ENCODE results near the gene SLC22A23.

Gene SLC22A23

GRCh38 chr6:3456898-3457709, at the start of gene SLC22A23:
Gene SLC22A23 (minus strand): TSS chr6:3457050. CDS start chr6:3456559, 491 bp downstream.
- Histone ChIP-seq H3K4me3 (ENCODE audit: low read depth, low read length) (peak within 1 kb of the TSS; percentile 77), H3K4me1 (ENCODE audit: control insufficient read depth, insufficient read depth, low read length) (peaks cover 36% of the 10 kb centered on the region), H3K27ac (ENCODE audit: low read depth, low read length) (no peak within 1 kb of the TSS), H3K9me3 (ENCODE audit: control insufficient read depth, insufficient read depth, low read length) (no peaks in the 10 kb centered on the region), H3K27me3 (ENCODE audit: control insufficient read depth, insufficient read depth, low read length) (peaks cover 40% of the 10 kb centered on the region), H3K36me3 (ENCODE audit: control insufficient read depth, insufficient read depth, low read length) (no peaks in the 10 kb centered on the region), H3K9ac (ENCODE audit: low read depth, low read length) (0 out of 2 replicates have a peak within 1 kb of the TSS, but pooled peaks have one; percentile 17)

- peaks cover 13% of the 10 kb centered on the region; the same call in 1 of the 2 replicates for H3K4me1 ChIP-seq (ENCODE audit: control insufficient read depth, insufficient read depth, low read length)
- no peak overlapping the region for H3K4me3 ChIP-seq (ENCODE audit: low read depth, low read length)
- no peak overlapping the region for H3K9ac ChIP-seq (ENCODE audit: low read depth, low read length)
- no peaks in the 10 kb centered on the region for H3K27me3 ChIP-seq (ENCODE audit: control insufficient read depth, insufficient read depth, low read length)
- no peaks in the 10 kb centered on the region for H3K9me3 ChIP-seq (ENCODE audit: control insufficient read depth, insufficient read depth, low read length)
- no peaks in the 10 kb centered on the region for H3K36me3 ChIP-seq (ENCODE audit: control insufficient read depth, insufficient read depth, low read length)
- H3K27ac ChIP-seq (ENCODE audit: low read depth, low read length): no peak overlapping the region
These were observed 49.4 kb upstream of the SLC22A23 start for GRCh38 chr6:3506200-3506599.

GRCh38 chr6:3504938-3505805, 48.3 kb upstream of the SLC22A23 start:
- Histone ChIP-seq H3K4me3 (ENCODE audit: low read depth, low read length) (no peak overlapping the region), H3K9me3 (ENCODE audit: control insufficient read depth, insufficient read depth, low read length) (no peaks in the 10 kb centered on the region), H3K36me3 (ENCODE audit: control insufficient read depth, insufficient read depth, low read length) (no peaks in the 10 kb centered on the region), H3K9ac (ENCODE audit: low read depth, low read length) (no peak overlapping the region), H3K27me3 (ENCODE audit: control insufficient read depth, insufficient read depth, low read length) (no peaks in the 10 kb centered on the region), H3K4me1 (ENCODE audit: control insufficient read depth, insufficient read depth, low read length) (peaks cover 13% of the 10 kb centered on the region; the same call in 1 of the 2 replicates), H3K27ac (ENCODE audit: low read depth, low read length) (no peak overlapping the region)

- H3K4me3 ChIP-seq (ENCODE audit: low read depth, low read length): no peak overlapping the region
- no peak overlapping the region for H3K9ac ChIP-seq (ENCODE audit: low read depth, low read length)
- peaks cover 13% of the 10 kb centered on the region; the same call in 1 of the 2 replicates for H3K4me1 ChIP-seq (ENCODE audit: control insufficient read depth, insufficient read depth, low read length)
- no peaks in the 10 kb centered on the region for H3K27me3 ChIP-seq (ENCODE audit: control insufficient read depth, insufficient read depth, low read length)
- H3K36me3 ChIP-seq (ENCODE audit: control insufficient read depth, insufficient read depth, low read length): no peaks in the 10 kb centered on the region
- no peak overlapping the region for H3K27ac ChIP-seq (ENCODE audit: low read depth, low read length)
- H3K9me3 ChIP-seq (ENCODE audit: control insufficient read depth, insufficient read depth, low read length): no peaks in the 10 kb centered on the region
These were observed 47.5 kb upstream of the SLC22A23 start for GRCh38 chr6:3504354-3504753.

- Histone ChIP-seq H3K27ac (ENCODE audit: low read depth, low read length) (peak overlapping the region; percentile 26), H3K9me3 (ENCODE audit: control insufficient read depth, insufficient read depth, low read length) (no peaks in the 10 kb centered on the region), H3K27me3 (ENCODE audit: control insufficient read depth, insufficient read depth, low read length) (no peaks in the 10 kb centered on the region), H3K36me3 (ENCODE audit: control insufficient read depth, insufficient read depth, low read length) (no peaks in the 10 kb centered on the region), H3K4me3 (ENCODE audit: low read depth, low read length) (no peak overlapping the region), H3K9ac (ENCODE audit: low read depth, low read length) (no peak overlapping the region), H3K4me1 (ENCODE audit: control insufficient read depth, insufficient read depth, low read length) (peaks cover 13% of the 10 kb centered on the region; the same call in 1 of the 2 replicates)
These were observed 45.1 kb upstream of the SLC22A23 start for GRCh38 chr6:3501826-3502500.

- peaks cover 13% of the 10 kb centered on the region; the same call in 1 of the 2 replicates for H3K4me1 ChIP-seq (ENCODE audit: control insufficient read depth, insufficient read depth, low read length)
- no peak overlapping the region for H3K27ac ChIP-seq (ENCODE audit: low read depth, low read length)
- H3K9me3 ChIP-seq (ENCODE audit: control insufficient read depth, insufficient read depth, low read length): no peaks in the 10 kb centered on the region
- no peak overlapping the region for H3K9ac ChIP-seq (ENCODE audit: low read depth, low read length)
- H3K4me3 ChIP-seq (ENCODE audit: low read depth, low read length): no peak overlapping the region
- H3K27me3 ChIP-seq (ENCODE audit: control insufficient read depth, insufficient read depth, low read length): no peaks in the 10 kb centered on the region
- H3K36me3 ChIP-seq (ENCODE audit: control insufficient read depth, insufficient read depth, low read length): no peaks in the 10 kb centered on the region
These were observed 43.6 kb upstream of the SLC22A23 start for GRCh38 chr6:3500262-3501014.

- Histone ChIP-seq H3K27me3 (ENCODE audit: control insufficient read depth, insufficient read depth, low read length) (no peaks in the 10 kb centered on the region), H3K4me1 (ENCODE audit: control insufficient read depth, insufficient read depth, low read length) (peaks cover 13% of the 10 kb centered on the region; the same call in 1 of the 2 replicates), H3K9ac (ENCODE audit: low read depth, low read length) (no peak overlapping the region), H3K36me3 (ENCODE audit: control insufficient read depth, insufficient read depth, low read length) (no peaks in the 10 kb centered on the region), H3K9me3 (ENCODE audit: control insufficient read depth, insufficient read depth, low read length) (no peaks in the 10 kb centered on the region), H3K4me3 (ENCODE audit: low read depth, low read length) (no peak overlapping the region), H3K27ac (ENCODE audit: low read depth, low read length) (no peak overlapping the region)
These were observed 42.8 kb upstream of the SLC22A23 start for GRCh38 chr6:3499603-3500002.

- H3K27ac ChIP-seq (ENCODE audit: low read depth, low read length): no peak overlapping the region
- no peaks in the 10 kb centered on the region for H3K27me3 ChIP-seq (ENCODE audit: control insufficient read depth, insufficient read depth, low read length)
- H3K4me1 ChIP-seq (ENCODE audit: control insufficient read depth, insufficient read depth, low read length): peaks cover 2% of the 10 kb centered on the region; the same call in 1 of the 2 replicates
- no peak overlapping the region for H3K4me3 ChIP-seq (ENCODE audit: low read depth, low read length)
- H3K9me3 ChIP-seq (ENCODE audit: control insufficient read depth, insufficient read depth, low read length): no peaks in the 10 kb centered on the region
- H3K36me3 ChIP-seq (ENCODE audit: control insufficient read depth, insufficient read depth, low read length): no peaks in the 10 kb centered on the region
- no peak overlapping the region for H3K9ac ChIP-seq (ENCODE audit: low read depth, low read length)
These were observed 39.5 kb upstream of the SLC22A23 start for GRCh38 chr6:3496395-3496794.

- no peaks in the 10 kb centered on the region for H3K9me3 ChIP-seq (ENCODE audit: control insufficient read depth, insufficient read depth, low read length)
- H3K27me3 ChIP-seq (ENCODE audit: control insufficient read depth, insufficient read depth, low read length): no peaks in the 10 kb centered on the region
- no peaks in the 10 kb centered on the region for H3K36me3 ChIP-seq (ENCODE audit: control insufficient read depth, insufficient read depth, low read length)
- H3K4me1 ChIP-seq (ENCODE audit: control insufficient read depth, insufficient read depth, low read length): peaks cover 7% of the 10 kb centered on the region
- H3K4me3 ChIP-seq (ENCODE audit: low read depth, low read length): no peak overlapping the region
- H3K9ac ChIP-seq (ENCODE audit: low read depth, low read length): no peak overlapping the region
- no peak overlapping the region for H3K27ac ChIP-seq (ENCODE audit: low read depth, low read length)
These were observed 37.7 kb upstream of the SLC22A23 start for GRCh38 chr6:3494391-3495100.

GRCh38 chr6:3490625-3490980, 33.8 kb upstream of the SLC22A23 start:
- Histone ChIP-seq H3K4me1 (ENCODE audit: control insufficient read depth, insufficient read depth, low read length) (peaks cover 13% of the 10 kb centered on the region), H3K27ac (ENCODE audit: low read depth, low read length) (no peak overlapping the region), H3K9ac (ENCODE audit: low read depth, low read length) (no peak overlapping the region), H3K4me3 (ENCODE audit: low read depth, low read length) (no peak overlapping the region), H3K36me3 (ENCODE audit: control insufficient read depth, insufficient read depth, low read length) (no peaks in the 10 kb centered on the region), H3K27me3 (ENCODE audit: control insufficient read depth, insufficient read depth, low read length) (no peaks in the 10 kb centered on the region), H3K9me3 (ENCODE audit: control insufficient read depth, insufficient read depth, low read length) (no peaks in the 10 kb centered on the region)

Measured in HUES48 (cell line).